PFSK-1 (cell line): Measurements from ENCODE around the gene TPX2.

Source experiments
- FOXP2 ChIP-seq: optimal IDR thresholded peaks from 2 replicates; pipeline ENCODE3; 2011; ENCODE audit warnings: borderline replicate concordance, control low read depth, inconsistent platforms; ENCODE audit not compliant: insufficient read depth; ENCODE audit errors: extremely low read length, extremely low read depth
- POLR2AphosphoS5 ChIP-seq: IDR thresholded peaks from 2 replicates; pipeline ENCODE4 v1.6.1; 2012; ENCODE audit warnings: low read depth, mild to moderate bottlenecking, control low read depth, low read length, moderate library complexity
- REST ChIP-seq, 2 experiments: IDR thresholded peaks; 2 replicates each; pipeline versions ENCODE4 v1.6.1 to v1.8.0; 2011 to 2012; ENCODE audit warnings: low read depth in 2 of 2, low read length in 2 of 2, control low read depth in 1 of 2, inconsistent platforms in 1 of 2, mild to moderate bottlenecking in 1 of 2, moderate library complexity in 1 of 2; ENCODE audit not compliant: insufficient read depth in 1 of 2
- SIN3A ChIP-seq: IDR thresholded peaks from 2 replicates; pipeline ENCODE4 v1.6.1; 2012; ENCODE audit warnings: mild to moderate bottlenecking, low read length, moderate library complexity, borderline replicate concordance; ENCODE audit not compliant: insufficient read depth
- TAF1 ChIP-seq: IDR thresholded peaks from 2 replicates; pipeline ENCODE4 v1.6.1; 2012; ENCODE audit warnings: low read length, control low read depth, borderline replicate concordance; ENCODE audit not compliant: insufficient read depth

Gene TPX2

GRCh38 chr20:31833931-31834521 lies 94.9 kb downstream of the TPX2 start:
- TF ChIP-seq FOXP2 (no peak), REST (IDR thresholded peaks at IDR 0.05; ENCODE audit: insufficient read depth in 1 of 2, low read depth in 2 of 2, low read length in 2 of 2) (no peak), POLR2AphosphoS5 (no peak), TAF1 (no peak), SIN3A (no peak)

- TF ChIP-seq REST (IDR thresholded peaks at IDR 0.05; ENCODE audit: insufficient read depth in 1 of 2, low read depth in 2 of 2, low read length in 2 of 2) (no peak), POLR2AphosphoS5 (no peak), FOXP2 (no peak), SIN3A (no peak), TAF1 (no peak)
Observed at GRCh38 chr20:31835554-31835953, 96.5 kb downstream of the TPX2 start.

GRCh38 chr20:31835977-31836852 lies 97.1 kb downstream of the TPX2 start:
- TF ChIP-seq FOXP2 (peak; percentile 96), REST (IDR thresholded peaks at IDR 0.05; ENCODE audit: insufficient read depth in 1 of 2, low read depth in 2 of 2, low read length in 2 of 2) (0 out of 4 replicates have a peak, but pooled peaks of 1 of the 2 experiments have one; percentile 33), TAF1 (peak; percentile 47; the same call in 1 of the 2 replicates), SIN3A (peak; percentile 75; the same call in 1 of the 2 replicates), POLR2AphosphoS5 (no peak)

GRCh38 chr20:31836853-31837608 lies 97.9 kb downstream of the TPX2 start:
- TF ChIP-seq REST (IDR thresholded peaks at IDR 0.05; ENCODE audit: insufficient read depth in 1 of 2, low read depth in 2 of 2, low read length in 2 of 2) (peak in 1 of 2 experiments; percentile 15; a peak in 1 of 4 replicates), POLR2AphosphoS5 (0 out of 2 replicates have a peak, but pooled peaks have one; percentile 34), TAF1 (no peak), SIN3A (no peak), FOXP2 (no peak)
